Thyroid gland (tissue), 4 donors: ENCODE results near the gene RAC2. TPM values are rescaled to one million over a fixed set of nuclear protein-coding genes. Genes with fewer than 3 reads are reported as not detected.

ENCODE experiments used
- DNase-seq, 2 donors: peaks; one replicate each; pipeline ENCODE4 v3.0.0-alpha.2; 2019
- H3K27ac ChIP-seq, 3 donors: fragments of 200-600 bp; sonication (generic); 1 replicate in 2 of 3; 2 replicates in 1 of 3; pipeline ENCODE4 v1.5.1; 2016 to 2019; ENCODE audit warnings: mild to moderate bottlenecking in 1 of 3, moderate library complexity in 1 of 3
- H3K27me3 ChIP-seq: fragments of 200-600 bp; sonication (generic); one replicate; pipeline ENCODE4 v1.5.1; 2019
- H3K36me3 ChIP-seq, 2 donors: fragments of 200-600 bp; sonication (generic); one replicate each; pipeline ENCODE4 v1.5.1; 2016 to 2019
- H3K4me1 ChIP-seq, 2 donors: fragments of 200-600 bp; sonication (generic); one replicate each; pipeline ENCODE4 v1.5.1; 2017 to 2019
- H3K4me3 ChIP-seq, 3 donors: fragments of 200-600 bp; sonication (generic); replicated peaks in 1 of 3; 1 replicate in 2 of 3; 2 replicates in 1 of 3; pipeline ENCODE4 v1.5.1; 2016; ENCODE audit warnings: mild to moderate bottlenecking in 1 of 3
- H3K9me3 ChIP-seq: fragments of 200-600 bp; sonication (generic); one replicate; pipeline ENCODE4 v1.5.1; 2017
- POLR2A ChIP-seq, 2 donors: fragments of 450-650 bp; IDR thresholded peaks; one replicate each; pipeline ENCODE4 v1.6.1; 2017; ENCODE audit warnings: antibody characterized with exemption in 2 of 2, mild to moderate bottlenecking in 2 of 2, moderate library complexity in 1 of 2
- WGBS, 2 donors: methylation state at CpG; one replicate each; pipeline ENCODE4 v1.1.5; 2017; 5-methylcytosine and 5-hydroxymethylcytosine counted together
- intact Hi-C: fragments of 100-400 bp; cut with DNase I; formaldehyde crosslinking; loops from one replicate; pipeline ENCODE4 v1.15.1; 2023
- total RNA-seq, 4 donors: library from RNA; depleted of rRNA; stranded (reverse); fragments of >200 nt; gene quantifications; one replicate each; pipeline ENCODE4 v1.2.3, GENCODE V29; 2016
- TF ChIP-seq, protein P1 (sequence below), 6 experiments: fragments of 200-600 bp in 3 of 6; fragments of 450-650 bp in 3 of 6; sonication (generic) in 3 of 6; IDR thresholded peaks; one replicate each; pipeline ENCODE4 v1.5.1; 2016 to 2019; ENCODE audit warnings: antibody characterized with exemption in 6 of 6, mild to moderate bottlenecking in 2 of 6, inconsistent platforms in 1 of 6, moderate library complexity in 1 of 6

Gene RAC2
- total RNA-seq, 4 donors from 2014 or later = 3.6 to 6.0 (median 4.6) TPM

DNA sequence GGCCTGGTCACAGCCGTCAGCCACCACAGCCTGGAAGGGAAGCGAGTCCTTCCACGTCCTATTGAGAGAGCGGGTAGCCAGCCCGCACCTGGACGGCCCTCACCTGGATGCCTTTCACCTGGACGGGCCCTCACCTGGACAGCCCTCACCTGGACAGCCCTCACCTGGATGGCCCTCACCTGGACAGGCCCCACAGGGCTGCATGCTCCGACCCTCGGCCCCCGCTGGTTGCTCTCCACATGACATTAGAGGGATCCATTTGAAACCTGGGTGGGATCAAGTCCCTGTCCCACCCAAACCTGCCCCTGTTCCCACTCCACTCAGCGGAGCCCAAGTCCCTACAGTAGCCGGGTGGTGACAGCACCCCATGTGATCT is 59.7 kb downstream of the RAC2 start:
- no peaks in the 10 kb centered on the region for H3K27me3 ChIP-seq
- TF ChIP-seq, protein P1, sequence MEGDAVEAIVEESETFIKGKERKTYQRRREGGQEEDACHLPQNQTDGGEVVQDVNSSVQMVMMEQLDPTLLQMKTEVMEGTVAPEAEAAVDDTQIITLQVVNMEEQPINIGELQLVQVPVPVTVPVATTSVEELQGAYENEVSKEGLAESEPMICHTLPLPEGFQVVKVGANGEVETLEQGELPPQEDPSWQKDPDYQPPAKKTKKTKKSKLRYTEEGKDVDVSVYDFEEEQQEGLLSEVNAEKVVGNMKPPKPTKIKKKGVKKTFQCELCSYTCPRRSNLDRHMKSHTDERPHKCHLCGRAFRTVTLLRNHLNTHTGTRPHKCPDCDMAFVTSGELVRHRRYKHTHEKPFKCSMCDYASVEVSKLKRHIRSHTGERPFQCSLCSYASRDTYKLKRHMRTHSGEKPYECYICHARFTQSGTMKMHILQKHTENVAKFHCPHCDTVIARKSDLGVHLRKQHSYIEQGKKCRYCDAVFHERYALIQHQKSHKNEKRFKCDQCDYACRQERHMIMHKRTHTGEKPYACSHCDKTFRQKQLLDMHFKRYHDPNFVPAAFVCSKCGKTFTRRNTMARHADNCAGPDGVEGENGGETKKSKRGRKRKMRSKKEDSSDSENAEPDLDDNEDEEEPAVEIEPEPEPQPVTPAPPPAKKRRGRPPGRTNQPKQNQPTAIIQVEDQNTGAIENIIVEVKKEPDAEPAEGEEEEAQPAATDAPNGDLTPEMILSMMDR (IDR thresholded peaks at IDR 0.05) = no peak
- TF ChIP-seq POLR2A (IDR thresholded peaks at IDR 0.05) = no peak
- H3K4me3 ChIP-seq = no peak overlapping the region
- peaks cover 14 to 30% of the 10 kb centered on the region in 2 donors for H3K4me1 ChIP-seq
- 85 to 88% methylated on average over 11 to 12 of the region's 12 CpGs for WGBS, 2 donors
- no peak overlapping the region for H3K27ac ChIP-seq
- DNase-seq = no peak
- intact Hi-C loops = no loop called here
- no peaks in the 10 kb centered on the region for H3K9me3 ChIP-seq
- H3K36me3 ChIP-seq = no peaks in the 10 kb centered on the region

DNA sequence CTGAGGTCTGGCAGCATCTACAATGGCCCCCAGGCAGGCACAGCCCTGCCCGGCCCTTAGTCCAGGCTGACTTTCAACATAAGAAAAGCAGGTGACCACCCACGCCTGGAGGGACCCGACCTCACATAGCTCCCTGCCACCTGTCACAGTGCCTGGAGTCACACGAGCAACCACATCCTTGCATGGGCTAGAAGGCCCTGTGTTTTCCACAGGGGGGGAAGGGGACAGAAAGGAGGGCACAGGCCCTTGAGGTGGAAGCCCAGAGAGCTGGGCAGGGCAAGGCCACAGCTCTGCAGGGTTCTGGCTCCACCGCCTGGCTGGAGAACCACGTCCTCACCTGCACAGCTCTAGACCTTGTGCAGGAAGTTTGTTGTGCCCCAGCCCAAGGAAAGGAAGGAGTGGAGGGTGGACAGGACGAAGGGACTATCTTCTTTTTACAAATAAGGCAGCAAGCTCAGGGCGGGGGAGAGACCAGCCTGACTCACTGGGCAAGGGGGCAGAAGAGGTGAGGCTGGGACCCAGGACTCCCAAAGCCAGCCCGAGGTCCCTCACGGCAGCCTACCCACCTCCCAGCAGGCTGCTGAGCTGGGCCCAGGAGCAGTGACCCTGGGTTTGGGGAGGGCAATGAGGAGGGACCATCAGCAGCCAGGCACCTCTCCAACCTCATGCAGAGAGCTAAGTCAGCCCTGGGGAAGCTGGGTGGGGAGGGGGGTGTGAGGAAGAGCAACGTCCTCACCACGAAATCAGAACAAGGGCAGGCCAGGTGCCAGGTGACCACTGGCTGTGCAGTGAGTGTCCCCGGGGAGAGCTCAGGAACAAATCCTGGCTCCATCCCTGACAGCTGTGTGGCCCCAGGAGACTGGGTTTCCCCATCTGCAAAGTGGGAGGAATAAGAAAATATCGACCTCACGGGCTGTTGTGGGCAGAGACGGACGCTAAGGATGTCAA is 60.4 kb downstream of the RAC2 start:
- H3K4me3 ChIP-seq = no peak overlapping the region
- H3K4me1 ChIP-seq = peaks cover 14 to 29% of the 10 kb centered on the region in 2 donors
- no peaks in the 10 kb centered on the region for H3K9me3 ChIP-seq
- no peak overlapping the region for H3K27ac ChIP-seq
- no peaks in the 10 kb centered on the region for H3K36me3 ChIP-seq
- no peaks in the 10 kb centered on the region for H3K27me3 ChIP-seq
- 73 to 83% methylated on average over 14 to 17 of the region's 17 CpGs for whole genome bisulfite sequencing, 2 donors
- no peak for DNase-seq
- intact Hi-C loops = no loop called here
- TF ChIP-seq, protein P1 (IDR thresholded peaks at IDR 0.05) = no peak
- TF ChIP-seq POLR2A (IDR thresholded peaks at IDR 0.05) = no peak

DNA sequence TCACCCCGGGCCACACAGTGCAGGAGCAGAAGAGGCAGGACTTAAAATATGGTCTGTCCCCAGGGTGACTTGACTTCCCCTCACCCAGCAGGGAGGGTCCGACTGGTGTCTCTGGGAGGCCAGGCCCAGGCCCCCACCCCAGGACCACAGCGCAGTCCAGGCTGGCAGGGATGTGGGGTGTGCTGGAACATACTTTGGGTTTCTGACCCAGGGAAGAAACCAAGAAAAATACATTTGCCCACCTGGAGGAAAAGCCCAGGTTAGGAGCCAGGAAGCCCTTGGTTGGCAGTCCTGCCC is 61.2 kb downstream of the RAC2 start:
- DNase-seq = no peak
- intact Hi-C loops = no loop called here
- peaks cover 7 to 29% of the 10 kb centered on the region in 2 donors for H3K4me1 ChIP-seq
- no peak overlapping the region for H3K27ac ChIP-seq
- TF ChIP-seq POLR2A (IDR thresholded peaks at IDR 0.05) = no peak
- no peaks in the 10 kb centered on the region for H3K9me3 ChIP-seq
- no peak overlapping the region for H3K4me3 ChIP-seq
- no peaks in the 10 kb centered on the region for H3K36me3 ChIP-seq
- 93 to 100% methylated on average over 2 of the region's 3 CpGs for WGBS, 2 donors
- H3K27me3 ChIP-seq = no peaks in the 10 kb centered on the region

DNA sequence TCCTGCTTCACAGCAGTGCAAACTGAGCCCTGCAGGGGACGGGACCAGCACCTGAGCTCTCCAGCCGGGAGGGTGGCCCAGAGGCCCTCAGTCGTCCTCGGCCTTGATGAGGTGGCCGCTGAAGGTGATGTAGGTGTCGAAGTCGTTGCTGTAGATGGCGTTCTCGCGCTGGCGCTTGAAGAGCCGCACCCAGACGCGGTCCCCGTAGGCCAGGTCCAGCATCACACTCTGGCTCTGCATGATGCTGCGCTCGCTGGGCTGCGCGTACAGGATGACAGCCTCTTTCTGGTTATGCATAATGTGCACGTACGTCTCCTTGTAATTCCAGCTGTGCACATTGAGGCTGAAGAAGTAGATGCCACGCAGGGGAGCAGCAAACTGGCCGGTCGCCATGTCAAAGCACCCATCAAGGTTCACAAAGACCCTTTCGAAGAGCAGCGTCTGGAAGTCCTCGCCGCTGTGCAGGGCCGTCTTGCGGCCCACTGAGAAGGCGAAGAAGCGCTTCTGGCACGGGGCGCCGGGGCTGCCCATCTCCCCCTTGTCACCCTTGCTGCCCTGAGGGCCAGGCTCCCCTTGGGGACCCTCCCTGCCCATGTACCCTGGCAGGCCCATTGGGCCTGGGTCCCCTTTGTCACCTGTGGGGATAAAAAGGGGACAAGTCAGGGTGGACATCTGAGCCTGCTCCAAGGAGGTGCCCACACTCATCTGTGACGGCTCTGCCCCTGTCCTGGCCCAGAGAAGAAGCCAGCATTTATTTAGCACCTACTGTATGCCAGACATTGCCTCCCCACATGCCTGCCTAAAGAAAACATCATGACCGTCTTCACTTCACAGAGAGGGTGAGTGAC is 61.7 kb downstream of the RAC2 start:
- TF ChIP-seq, protein P1 (IDR thresholded peaks at IDR 0.05) = no peak
- no peak for TF ChIP-seq POLR2A (IDR thresholded peaks at IDR 0.05)
- Histone ChIP-seq H3K36me3 (no peaks in the 10 kb centered on the region), H3K4me3 (no peak overlapping the region), H3K9me3 (no peaks in the 10 kb centered on the region), H3K4me1 (peaks cover 1 to 25% of the 10 kb centered on the region in 2 donors), H3K27me3 (no peaks in the 10 kb centered on the region), H3K27ac (no peak overlapping the region)
- 84 to 91% methylated on average over 35 to 37 of the region's 37 CpGs for WGBS, 2 donors
- no peak for DNase-seq
- intact Hi-C loops = no loop called here

DNA sequence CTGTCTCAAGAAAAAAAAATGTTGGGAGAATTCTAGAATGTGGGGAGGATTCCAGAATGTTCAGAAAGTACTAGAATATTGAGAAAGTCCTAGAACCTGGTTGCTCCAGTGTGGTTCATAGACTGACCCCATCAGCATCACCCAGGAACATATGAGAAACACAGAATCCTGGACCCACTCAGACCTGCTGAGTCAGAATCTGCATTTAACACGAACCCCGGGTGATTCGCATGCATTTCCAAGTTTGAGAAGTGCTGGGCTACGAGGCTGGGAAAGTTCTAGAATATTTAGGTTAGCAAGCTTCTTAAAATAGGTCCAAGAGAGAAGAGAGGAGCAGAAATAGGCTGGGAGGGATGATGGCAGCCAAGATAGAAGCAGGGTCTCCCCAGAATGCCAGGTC is 62.4 kb downstream of the RAC2 start:
- Histone ChIP-seq H3K36me3 (no peaks in the 10 kb centered on the region), H3K4me1 (peaks cover 0 to 21% of the 10 kb centered on the region in 2 donors), H3K27ac (no peak overlapping the region), H3K4me3 (no peak overlapping the region), H3K27me3 (no peaks in the 10 kb centered on the region), H3K9me3 (no peaks in the 10 kb centered on the region)
- TF ChIP-seq, protein P1 (IDR thresholded peaks at IDR 0.05) = no peak
- no peak for TF ChIP-seq POLR2A (IDR thresholded peaks at IDR 0.05)
- DNase-seq = no peak
- intact Hi-C loops = no loop called here
- 91 to 94% methylated on average over 4 of the region's 4 CpGs for WGBS, 2 donors
